NCI-H460 (cell line): ENCODE measurements around the gene CSNK1D. TPM values are rescaled to one million over a fixed set of nuclear protein-coding genes. Genes with fewer than 3 reads are reported as not detected.

Experiments used
- DNase-seq: peaks from one replicate; pipeline ENCODE4 v3.0.0-alpha.2; 2016; ENCODE audit warnings: low read depth; ENCODE audit errors: extremely low read depth
- total RNA-seq: library from RNA; depleted of rRNA; stranded (reverse); fragments of >200 nt; shearing (Covaris generic); gene quantifications from 2 replicates; pipeline ENCODE4 v1.2.3, GENCODE V29; 2014

The CSNK1D gene
- total RNA-seq, 1 experiment from 2014 or later: 31.6 TPM

- DNase-seq: no peak
Measured at GRCh38 chr17:82241183-82241925, 32.1 kb downstream of the CSNK1D start.

GRCh38 chr17:82240506-82241182 lies 32.9 kb downstream of the CSNK1D start:
- DNase-seq: no peak

GRCh38 chr17:82239926-82240505 lies 33.5 kb downstream of the CSNK1D start:
- no peak for DNase-seq

GRCh38 chr17:82239401-82239925 lies 34.0 kb downstream of the CSNK1D start:
- DNase-seq: no peak

GRCh38 chr17:82238472-82239201 lies 34.9 kb downstream of the CSNK1D start:
- DNase-seq: peak; percentile 88

GRCh38 chr17:82237746-82238471 lies 35.6 kb downstream of the CSNK1D start:
- DNase-seq: no peak

- no peak for DNase-seq
Measured at GRCh38 chr17:82237083-82237745, 36.3 kb downstream of the CSNK1D start.

GRCh38 chr17:82236142-82236971 lies 37.1 kb downstream of the CSNK1D start:
- peak; percentile 69 for DNase-seq

GRCh38 chr17:82235775-82236141 lies 37.7 kb downstream of the CSNK1D start:
- DNase-seq: no peak

- DNase-seq: no peak
Measured at GRCh38 chr17:82235056-82235774, 38.3 kb downstream of the CSNK1D start.

- no peak for DNase-seq
Measured at GRCh38 chr17:82234211-82235055, 39.1 kb downstream of the CSNK1D start.

- no peak for DNase-seq
Measured at GRCh38 chr17:82232876-82233785, 40.4 kb downstream of the CSNK1D start.

- DNase-seq: no peak
Measured at GRCh38 chr17:82232322-82232820, 41.1 kb downstream of the CSNK1D start.

- DNase-seq: no peak
Measured at GRCh38 chr17:82231562-82232321, 41.8 kb downstream of the CSNK1D start.

- no peak for DNase-seq
Measured at GRCh38 chr17:82231312-82231561, 42.3 kb downstream of the CSNK1D start.
